GM23338 (cell line): ENCODE measurements around the gene SERPINE2. TPM values are rescaled to one million over a fixed set of nuclear protein-coding genes. Genes with fewer than 3 reads are reported as not detected.

Source experiments
- ATAC-seq: fragments of 200-7000 bp; cut with Tn5 transposase; 3 replicates; pipeline ENCODE4 v1.9.1; 2020
- DNase-seq: peaks from one replicate; pipeline ENCODE4 v3.0.0-alpha.2; 2015; ENCODE audit warnings: low spot score
- H2AFZ ChIP-seq: fragments of 200-600 bp; sonication (generic); 2 replicates; pipeline ENCODE4 v1.8.0; 2016; ENCODE audit warnings: antibody characterized with exemption, mild to moderate bottlenecking, moderate library complexity
- H3F3A ChIP-seq: fragments of 200-600 bp; sonication (generic); replicated peaks from 2 replicates; pipeline ENCODE4 v1.8.0; 2017; ENCODE audit warnings: antibody characterized with exemption, mixed run types, low read depth
- H3K27ac ChIP-seq: fragments of 200-600 bp; sonication (generic); 2 replicates; pipeline ENCODE4 v1.6.1; 2016; ENCODE audit warnings: low read depth
- H3K27me3 ChIP-seq: fragments of 200-600 bp; sonication (generic); 2 replicates; pipeline ENCODE4 v1.8.0; 2016; ENCODE audit warnings: mild to moderate bottlenecking, mixed run types, moderate library complexity; ENCODE audit not compliant: insufficient read depth
- H3K36me3 ChIP-seq: fragments of 200-600 bp; sonication (generic); 2 replicates; pipeline ENCODE4 v1.8.0; 2016; ENCODE audit warnings: mild to moderate bottlenecking; ENCODE audit not compliant: insufficient read depth
- H3K4me1 ChIP-seq: fragments of 200-600 bp; sonication (generic); 2 replicates; pipeline ENCODE4 v1.8.0; 2016; ENCODE audit warnings: mild to moderate bottlenecking, moderate library complexity; ENCODE audit not compliant: insufficient read depth
- H3K4me2 ChIP-seq: fragments of 200-600 bp; sonication (generic); 2 replicates; pipeline ENCODE4 v1.7.1; 2017; ENCODE audit warnings: mixed run types
- H3K4me3 ChIP-seq: fragments of 200-600 bp; sonication (generic); 2 replicates; pipeline ENCODE4 v1.6.1; 2016; ENCODE audit warnings: mixed run types
- H3K79me2 ChIP-seq: fragments of 200-600 bp; sonication (generic); replicated peaks from 2 replicates; pipeline ENCODE4 v1.8.0; 2017; ENCODE audit warnings: mild to moderate bottlenecking; ENCODE audit not compliant: insufficient read depth
- H3K9me2 ChIP-seq: fragments of 200-600 bp; sonication (generic); 2 replicates; pipeline ENCODE4 v1.8.0; 2017; ENCODE audit not compliant: insufficient read depth
- H4K20me1 ChIP-seq: fragments of 200-600 bp; sonication (generic); replicated peaks from 2 replicates; pipeline ENCODE4 v1.8.0; 2017; ENCODE audit warnings: mild to moderate bottlenecking; ENCODE audit not compliant: insufficient read depth
- H3K27ac Mint-ChIP-seq: 2 replicates; pipeline ENCODE4 v1.8.0; 2020; ENCODE audit warnings: inconsistent platforms, mild to moderate bottlenecking, moderate library complexity, mixed read lengths
- H3K27me3 Mint-ChIP-seq: 3 replicates; pipeline ENCODE4 v1.8.0; 2022; ENCODE audit warnings: low read depth, mild to moderate bottlenecking, moderate library complexity, mixed read lengths, inconsistent platforms; ENCODE audit not compliant: insufficient read depth, poor library complexity
- H3K36me3 Mint-ChIP-seq: 3 replicates; pipeline ENCODE4 v1.8.0; 2021; ENCODE audit warnings: low read depth, mild to moderate bottlenecking, inconsistent platforms, moderate library complexity, mixed read lengths
- H3K4me1 Mint-ChIP-seq: 3 replicates; pipeline ENCODE4 v1.8.0; 2020; ENCODE audit warnings: mild to moderate bottlenecking, inconsistent platforms, mixed read lengths
- H3K4me3 Mint-ChIP-seq: 3 replicates; pipeline ENCODE4 v1.8.0; 2021; ENCODE audit warnings: moderate library complexity, mild to moderate bottlenecking, inconsistent platforms, mixed read lengths
- H3K9me3 Mint-ChIP-seq: 3 replicates; pipeline ENCODE4 v1.8.0; 2020; ENCODE audit warnings: moderate library complexity, mild to moderate bottlenecking, inconsistent platforms, mixed read lengths
- CREB1 ChIP-seq: fragments of 250-450 bp; sonication (Bioruptor Pico); IDR thresholded peaks from 2 replicates; pipeline ENCODE4 v1.5.0; 2020; ENCODE audit warnings: low read depth, mild to moderate bottlenecking, moderate library complexity
- EZH2 ChIP-seq: fragments of 200-600 bp; sonication (generic); IDR thresholded peaks from one replicate; pipeline ENCODE4 v1.8.0; 2017; ENCODE audit warnings: antibody characterized with exemption, mild to moderate bottlenecking, low read depth; ENCODE audit not compliant: unreplicated experiment
- EZH2phosphoT487 ChIP-seq: fragments of 200-600 bp; sonication (generic); IDR thresholded peaks from one replicate; pipeline ENCODE4 v1.8.1; 2018; ENCODE audit warnings: antibody characterized with exemption; ENCODE audit not compliant: unreplicated experiment
- JUNB ChIP-seq: IDR thresholded peaks from one replicate; pipeline ENCODE4 v1.6.1; 2016; ENCODE audit warnings: antibody characterized with exemption; ENCODE audit not compliant: unreplicated experiment
- NANOG ChIP-seq: IDR thresholded peaks from 2 replicates; pipeline ENCODE4 v1.6.1; 2016; ENCODE audit warnings: antibody characterized with exemption, borderline replicate concordance
- POLR2AphosphoS5 ChIP-seq: IDR thresholded peaks from 2 replicates; pipeline ENCODE4 v1.6.1; 2016; ENCODE audit warnings: antibody characterized with exemption, low read depth
- STAT1 ChIP-seq: IDR thresholded peaks from one replicate; pipeline ENCODE4 v1.6.1; 2016; ENCODE audit warnings: antibody characterized with exemption; ENCODE audit not compliant: unreplicated experiment
- ZNF114 ChIP-seq: fragments of 250-450 bp; sonication (Bioruptor Pico); IDR thresholded peaks from 2 replicates; pipeline ENCODE4 v1.5.0; 2020; ENCODE audit warnings: mild to moderate bottlenecking, moderate library complexity
- ZNF331 ChIP-seq: fragments of 250-450 bp; sonication (Bioruptor Pico); IDR thresholded peaks from 2 replicates; pipeline ENCODE4 v1.5.0; 2020; ENCODE audit warnings: low read depth, mild to moderate bottlenecking, moderate library complexity
- polyA plus RNA-seq: library from polyadenylated mRNA; unstranded; fragments of >200 nt; fragmentation: Nextera tagmentation; extraction: Ambion mirVana; gene quantifications from 2 replicates; pipeline ENCODE4 v1.2.1, GENCODE V29; 2016
- total RNA-seq: library from RNA; depleted of rRNA; stranded (reverse); fragments of >200 nt; shearing (Covaris generic); gene quantifications from 2 replicates; pipeline ENCODE4 v1.2.3, GENCODE V29; 2014
- TF ChIP-seq, protein P1 (sequence below): IDR thresholded peaks from one replicate; pipeline ENCODE4 v1.6.1; 2018; ENCODE audit warnings: antibody characterized with exemption; ENCODE audit not compliant: unreplicated experiment
- TF ChIP-seq, protein P2 (sequence below): IDR thresholded peaks from 2 replicates; pipeline ENCODE4 v1.6.1; 2016; ENCODE audit warnings: antibody characterized with exemption
- TF ChIP-seq, protein P3 (sequence below): fragments of 250-450 bp; sonication (Bioruptor Pico); IDR thresholded peaks from 2 replicates; pipeline ENCODE4 v1.5.0; 2020; ENCODE audit warnings: mild to moderate bottlenecking, moderate library complexity

SERPINE2 gene
- total and polyA plus RNA-seq, 2 experiments from 2014 or later, result 38.6 to 44.2 TPM

DNA sequence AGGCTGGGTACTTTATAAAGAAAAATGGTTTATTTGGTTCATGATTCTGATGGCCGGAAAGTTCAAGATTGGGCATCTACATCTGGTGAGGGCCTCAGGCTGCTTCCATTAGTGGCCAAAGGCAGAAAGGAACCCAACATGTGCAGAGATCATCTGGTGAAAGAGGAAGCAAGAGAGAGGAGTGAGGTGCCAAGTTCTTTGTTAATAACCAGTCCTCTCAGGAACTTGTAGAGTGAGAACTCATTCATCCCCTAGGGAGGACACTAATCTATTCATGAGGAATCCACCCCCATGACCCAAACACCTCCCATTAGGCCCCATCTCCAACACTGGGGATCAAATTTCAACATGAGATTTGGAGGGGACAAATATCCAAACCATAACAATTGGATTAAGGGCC lies 17.8 kb upstream of the SERPINE2 start:
- Mint-ChIP-seq H3K27ac (no peak overlapping the region), H3K36me3 (no peaks in the 10 kb centered on the region), H3K9me3 (no peaks in the 10 kb centered on the region; the same call in 2 of the 3 replicates), H3K4me1 (0 out of 3 replicates have a peak, but pooled peaks cover 2% of the 10 kb centered on the region), H3K27me3 (peaks cover 7% of the 10 kb centered on the region), H3K4me3 (no peak overlapping the region)
- H3K27ac ChIP-seq, result no peak overlapping the region
- ATAC-seq (no peak), DNase-seq (no peak)
- H2AFZ ChIP-seq, result no peak overlapping the region
- TF ChIP-seq, protein P1, sequence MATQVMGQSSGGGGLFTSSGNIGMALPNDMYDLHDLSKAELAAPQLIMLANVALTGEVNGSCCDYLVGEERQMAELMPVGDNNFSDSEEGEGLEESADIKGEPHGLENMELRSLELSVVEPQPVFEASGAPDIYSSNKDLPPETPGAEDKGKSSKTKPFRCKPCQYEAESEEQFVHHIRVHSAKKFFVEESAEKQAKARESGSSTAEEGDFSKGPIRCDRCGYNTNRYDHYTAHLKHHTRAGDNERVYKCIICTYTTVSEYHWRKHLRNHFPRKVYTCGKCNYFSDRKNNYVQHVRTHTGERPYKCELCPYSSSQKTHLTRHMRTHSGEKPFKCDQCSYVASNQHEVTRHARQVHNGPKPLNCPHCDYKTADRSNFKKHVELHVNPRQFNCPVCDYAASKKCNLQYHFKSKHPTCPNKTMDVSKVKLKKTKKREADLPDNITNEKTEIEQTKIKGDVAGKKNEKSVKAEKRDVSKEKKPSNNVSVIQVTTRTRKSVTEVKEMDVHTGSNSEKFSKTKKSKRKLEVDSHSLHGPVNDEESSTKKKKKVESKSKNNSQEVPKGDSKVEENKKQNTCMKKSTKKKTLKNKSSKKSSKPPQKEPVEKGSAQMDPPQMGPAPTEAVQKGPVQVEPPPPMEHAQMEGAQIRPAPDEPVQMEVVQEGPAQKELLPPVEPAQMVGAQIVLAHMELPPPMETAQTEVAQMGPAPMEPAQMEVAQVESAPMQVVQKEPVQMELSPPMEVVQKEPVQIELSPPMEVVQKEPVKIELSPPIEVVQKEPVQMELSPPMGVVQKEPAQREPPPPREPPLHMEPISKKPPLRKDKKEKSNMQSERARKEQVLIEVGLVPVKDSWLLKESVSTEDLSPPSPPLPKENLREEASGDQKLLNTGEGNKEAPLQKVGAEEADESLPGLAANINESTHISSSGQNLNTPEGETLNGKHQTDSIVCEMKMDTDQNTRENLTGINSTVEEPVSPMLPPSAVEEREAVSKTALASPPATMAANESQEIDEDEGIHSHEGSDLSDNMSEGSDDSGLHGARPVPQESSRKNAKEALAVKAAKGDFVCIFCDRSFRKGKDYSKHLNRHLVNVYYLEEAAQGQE, result no peak
- no peak for TF ChIP-seq ZNF331
- TF ChIP-seq EZH2, result no peak
- TF ChIP-seq EZH2phosphoT487, result no peak
- no peak for TF ChIP-seq JUNB
- TF ChIP-seq, protein P2, sequence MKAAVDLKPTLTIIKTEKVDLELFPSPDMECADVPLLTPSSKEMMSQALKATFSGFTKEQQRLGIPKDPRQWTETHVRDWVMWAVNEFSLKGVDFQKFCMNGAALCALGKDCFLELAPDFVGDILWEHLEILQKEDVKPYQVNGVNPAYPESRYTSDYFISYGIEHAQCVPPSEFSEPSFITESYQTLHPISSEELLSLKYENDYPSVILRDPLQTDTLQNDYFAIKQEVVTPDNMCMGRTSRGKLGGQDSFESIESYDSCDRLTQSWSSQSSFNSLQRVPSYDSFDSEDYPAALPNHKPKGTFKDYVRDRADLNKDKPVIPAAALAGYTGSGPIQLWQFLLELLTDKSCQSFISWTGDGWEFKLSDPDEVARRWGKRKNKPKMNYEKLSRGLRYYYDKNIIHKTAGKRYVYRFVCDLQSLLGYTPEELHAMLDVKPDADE, result no peak
- no peak for TF ChIP-seq CREB1
- TF ChIP-seq, protein P3, sequence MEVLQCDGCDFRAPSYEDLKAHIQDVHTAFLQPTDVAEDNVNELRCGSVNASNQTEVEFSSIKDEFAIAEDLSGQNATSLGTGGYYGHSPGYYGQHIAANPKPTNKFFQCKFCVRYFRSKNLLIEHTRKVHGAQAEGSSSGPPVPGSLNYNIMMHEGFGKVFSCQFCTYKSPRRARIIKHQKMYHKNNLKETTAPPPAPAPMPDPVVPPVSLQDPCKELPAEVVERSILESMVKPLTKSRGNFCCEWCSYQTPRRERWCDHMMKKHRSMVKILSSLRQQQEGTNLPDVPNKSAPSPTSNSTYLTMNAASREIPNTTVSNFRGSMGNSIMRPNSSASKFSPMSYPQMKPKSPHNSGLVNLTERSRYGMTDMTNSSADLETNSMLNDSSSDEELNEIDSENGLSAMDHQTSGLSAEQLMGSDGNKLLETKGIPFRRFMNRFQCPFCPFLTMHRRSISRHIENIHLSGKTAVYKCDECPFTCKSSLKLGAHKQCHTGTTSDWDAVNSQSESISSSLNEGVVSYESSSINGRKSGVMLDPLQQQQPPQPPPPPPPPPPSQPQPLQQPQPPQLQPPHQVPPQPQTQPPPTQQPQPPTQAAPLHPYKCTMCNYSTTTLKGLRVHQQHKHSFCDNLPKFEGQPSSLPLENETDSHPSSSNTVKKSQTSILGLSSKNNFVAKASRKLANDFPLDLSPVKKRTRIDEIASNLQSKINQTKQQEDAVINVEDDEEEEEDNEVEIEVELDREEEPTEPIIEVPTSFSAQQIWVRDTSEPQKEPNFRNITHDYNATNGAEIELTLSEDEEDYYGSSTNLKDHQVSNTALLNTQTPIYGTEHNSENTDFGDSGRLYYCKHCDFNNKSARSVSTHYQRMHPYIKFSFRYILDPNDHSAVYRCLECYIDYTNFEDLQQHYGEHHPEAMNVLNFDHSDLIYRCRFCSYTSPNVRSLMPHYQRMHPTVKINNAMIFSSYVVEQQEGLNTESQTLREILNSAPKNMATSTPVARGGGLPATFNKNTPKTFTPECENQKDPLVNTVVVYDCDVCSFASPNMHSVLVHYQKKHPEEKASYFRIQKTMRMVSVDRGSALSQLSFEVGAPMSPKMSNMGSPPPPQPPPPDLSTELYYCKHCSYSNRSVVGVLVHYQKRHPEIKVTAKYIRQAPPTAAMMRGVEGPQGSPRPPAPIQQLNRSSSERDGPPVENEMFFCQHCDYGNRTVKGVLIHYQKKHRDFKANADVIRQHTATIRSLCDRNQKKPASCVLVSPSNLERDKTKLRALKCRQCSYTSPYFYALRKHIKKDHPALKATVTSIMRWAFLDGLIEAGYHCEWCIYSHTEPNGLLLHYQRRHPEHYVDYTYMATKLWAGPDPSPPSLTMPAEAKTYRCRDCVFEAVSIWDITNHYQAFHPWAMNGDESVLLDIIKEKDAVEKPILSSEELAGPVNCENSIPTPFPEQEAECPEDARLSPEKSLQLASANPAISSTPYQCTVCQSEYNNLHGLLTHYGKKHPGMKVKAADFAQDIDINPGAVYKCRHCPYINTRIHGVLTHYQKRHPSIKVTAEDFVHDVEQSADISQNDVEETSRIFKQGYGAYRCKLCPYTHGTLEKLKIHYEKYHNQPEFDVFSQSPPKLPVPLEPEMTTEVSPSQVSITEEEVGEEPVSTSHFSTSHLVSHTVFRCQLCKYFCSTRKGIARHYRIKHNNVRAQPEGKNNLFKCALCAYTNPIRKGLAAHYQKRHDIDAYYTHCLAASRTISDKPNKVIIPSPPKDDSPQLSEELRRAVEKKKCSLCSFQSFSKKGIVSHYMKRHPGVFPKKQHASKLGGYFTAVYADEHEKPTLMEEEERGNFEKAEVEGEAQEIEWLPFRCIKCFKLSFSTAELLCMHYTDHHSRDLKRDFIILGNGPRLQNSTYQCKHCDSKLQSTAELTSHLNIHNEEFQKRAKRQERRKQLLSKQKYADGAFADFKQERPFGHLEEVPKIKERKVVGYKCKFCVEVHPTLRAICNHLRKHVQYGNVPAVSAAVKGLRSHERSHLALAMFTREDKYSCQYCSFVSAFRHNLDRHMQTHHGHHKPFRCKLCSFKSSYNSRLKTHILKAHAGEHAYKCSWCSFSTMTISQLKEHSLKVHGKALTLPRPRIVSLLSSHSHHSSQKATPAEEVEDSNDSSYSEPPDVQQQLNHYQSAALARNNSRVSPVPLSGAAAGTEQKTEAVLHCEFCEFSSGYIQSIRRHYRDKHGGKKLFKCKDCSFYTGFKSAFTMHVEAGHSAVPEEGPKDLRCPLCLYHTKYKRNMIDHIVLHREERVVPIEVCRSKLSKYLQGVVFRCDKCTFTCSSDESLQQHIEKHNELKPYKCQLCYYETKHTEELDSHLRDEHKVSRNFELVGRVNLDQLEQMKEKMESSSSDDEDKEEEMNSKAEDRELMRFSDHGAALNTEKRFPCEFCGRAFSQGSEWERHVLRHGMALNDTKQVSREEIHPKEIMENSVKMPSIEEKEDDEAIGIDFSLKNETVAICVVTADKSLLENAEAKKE (CRISPR knock-in tag), result no peak
- TF ChIP-seq ZNF114 (CRISPR knock-in tag), result no peak
- no peak for TF ChIP-seq STAT1
- no peak for TF ChIP-seq POLR2AphosphoS5
- no peak for TF ChIP-seq NANOG
- no peaks in the 10 kb centered on the region; the same call in 1 of the 2 replicates for H3K36me3 ChIP-seq
- no peak overlapping the region for H3K4me2 ChIP-seq
- H3K79me2 ChIP-seq, result no peaks in the 10 kb centered on the region
- H3K9me2 ChIP-seq, result peaks cover 7% of the 10 kb centered on the region; the same call in 1 of the 2 replicates
- H3K4me1 ChIP-seq, result no peaks in the 10 kb centered on the region
- no peaks in the 10 kb centered on the region for H4K20me1 ChIP-seq
- H3F3A ChIP-seq, result no peaks in the 10 kb centered on the region
- H3K27me3 ChIP-seq, result no peaks in the 10 kb centered on the region
- H3K4me3 ChIP-seq, result no peak overlapping the region
